ENCODE measurements around the gene MROH7. TPM values are rescaled to one million over a fixed set of nuclear protein-coding genes. Genes with fewer than 3 reads are reported as not detected.

Gene MROH7
- total RNA-seq, 4 donors from 2014 or later: 0.42 to 1.3 (median 0.89) TPM

DNA sequence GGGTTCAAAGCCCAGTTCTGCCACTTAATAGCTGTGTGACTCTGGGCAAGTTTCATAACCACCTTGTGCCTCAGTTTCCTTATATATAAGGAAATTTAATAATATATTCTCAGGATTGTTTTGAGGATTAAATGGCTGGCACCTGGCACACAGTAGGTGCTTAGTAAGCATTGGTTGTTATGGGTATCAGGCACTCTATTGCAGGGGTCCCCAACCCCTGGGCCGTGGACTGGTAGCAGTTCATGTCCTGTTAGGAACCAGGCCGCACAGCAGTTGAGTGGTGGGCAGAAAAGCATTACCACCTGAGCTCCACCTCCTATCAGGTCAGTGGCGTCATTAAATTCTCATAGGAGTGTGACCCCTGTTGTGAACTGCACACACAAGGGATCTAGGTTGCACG lies 104.3 kb downstream of the MROH7 start:
- in situ Hi-C loops (cut with MboI; ENCODE audit: low sequenced_read_pairs in 4 of 4): no loop called here
- ATAC-seq (no peak), DNase-seq (no peak)
- Histone ChIP-seq H3K27me3 (no peaks in the 10 kb centered on the region), H3K4me3 (no peak overlapping the region), H3K9me3 (no peaks in the 10 kb centered on the region), H3K27ac (no peak overlapping the region), H3K4me1 (no peaks in the 10 kb centered on the region), H3K36me3 (peaks cover 0 to 29% of the 10 kb centered on the region in 2 donors)
- intact Hi-C loops (cut with DNase I; ENCODE audit: low total_unique reads): no loop called here
- TF ChIP-seq POLR2A (IDR thresholded peaks at IDR 0.05) (no peak), CTCF (IDR thresholded peaks at IDR 0.05 in 4 of 5, conservative IDR thresholded peaks at IDR 0.05 in 1 of 5) (no peak)

DNA sequence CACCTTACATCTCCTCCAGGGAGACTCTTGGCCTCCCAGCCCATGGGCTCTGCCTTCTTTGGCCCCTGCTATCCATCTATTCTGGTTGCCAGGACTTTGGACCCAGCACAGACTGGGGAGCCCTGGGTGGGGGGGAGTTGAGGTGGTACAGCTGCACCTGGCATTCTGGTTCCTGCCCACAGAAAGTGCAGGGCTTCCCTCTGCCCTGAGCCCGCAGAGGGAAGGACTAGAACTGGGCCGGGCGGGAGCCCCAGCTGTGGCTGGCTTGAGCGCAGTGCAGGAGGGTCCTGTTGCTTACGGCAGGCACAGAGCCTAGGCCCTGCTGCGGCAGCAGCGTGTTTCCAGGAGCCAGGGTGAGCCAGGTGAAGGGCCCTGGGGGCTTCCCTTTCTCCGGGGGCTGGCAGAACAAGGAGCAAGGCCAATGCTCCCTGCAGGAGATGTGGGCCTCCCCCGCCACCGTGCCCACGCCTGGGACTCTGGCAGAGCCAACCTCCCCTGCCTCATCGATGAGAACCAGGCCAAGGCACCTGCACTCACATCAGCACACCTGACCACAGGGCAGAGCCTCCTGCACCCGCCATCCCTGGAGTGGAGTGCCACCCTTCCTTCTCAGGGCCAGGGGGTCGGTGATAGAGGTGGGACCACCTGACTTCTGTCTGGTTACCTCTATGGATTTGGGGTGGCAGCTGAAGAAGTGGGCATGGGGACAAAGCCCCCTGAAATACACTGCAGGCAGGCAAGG lies 106.7 kb downstream of the MROH7 start:
- H3K36me3 ChIP-seq: peaks cover 0 to 5% of the 10 kb centered on the region in 2 donors
- in situ Hi-C loops (cut with MboI; ENCODE audit: low sequenced_read_pairs in 4 of 4): no loop called here
- no peaks in the 10 kb centered on the region for H3K9me3 ChIP-seq
- no peak overlapping the region for H3K27ac ChIP-seq
- DNase-seq (no peak), ATAC-seq (no peak)
- TF ChIP-seq CTCF (IDR thresholded peaks at IDR 0.05 in 4 of 5, conservative IDR thresholded peaks at IDR 0.05 in 1 of 5) (no peak), POLR2A (IDR thresholded peaks at IDR 0.05) (no peak)
- no peaks in the 10 kb centered on the region for H3K27me3 ChIP-seq
- intact Hi-C loops (cut with DNase I; ENCODE audit: low total_unique reads): no loop called here
- no peaks in the 10 kb centered on the region for H3K4me1 ChIP-seq
- H3K4me3 ChIP-seq: no peak overlapping the region

DNA sequence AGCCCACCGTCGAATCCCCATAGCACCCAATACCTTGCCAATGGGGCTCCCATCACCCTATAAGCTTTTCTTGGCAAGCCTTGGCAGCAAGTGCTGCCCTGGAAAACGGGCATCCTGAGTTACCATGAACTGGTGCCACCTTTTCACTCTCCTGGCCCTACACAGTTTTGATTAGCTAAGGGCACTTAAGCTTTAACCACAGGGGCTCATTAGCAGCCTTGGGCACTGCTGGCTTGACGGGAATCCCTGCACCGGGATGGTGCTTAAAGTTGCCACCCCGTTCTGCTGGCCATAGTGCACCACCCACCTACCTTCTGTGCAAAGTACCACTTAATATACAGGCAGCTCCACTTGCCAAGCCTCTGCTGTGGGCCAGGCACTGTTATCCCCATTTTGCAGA lies 109.0 kb downstream of the MROH7 start:
- Histone ChIP-seq H3K4me3 (no peak overlapping the region), H3K9me3 (no peaks in the 10 kb centered on the region), H3K27me3 (no peaks in the 10 kb centered on the region), H3K4me1 (peaks cover 0 to 4% of the 10 kb centered on the region in 2 donors), H3K27ac (no peak overlapping the region), H3K36me3 (peaks cover 0 to under 1% of the 10 kb centered on the region in 2 donors)
- TF ChIP-seq POLR2A (IDR thresholded peaks at IDR 0.05) (no peak), CTCF (IDR thresholded peaks at IDR 0.05 in 4 of 5, conservative IDR thresholded peaks at IDR 0.05 in 1 of 5) (no peak)
- ATAC-seq (no peak), DNase-seq (no peak)
- in situ Hi-C loops (cut with MboI; ENCODE audit: low sequenced_read_pairs in 4 of 4) (loop anchor here in 1 of 4 donors (25.0 kb wide), 2 partner anchors 688 to 888 kb away; partner anchors contain the start of genes TCEANC2 and TMEM59), intact Hi-C loops (cut with DNase I; ENCODE audit: low total_unique reads) (no loop called here)

DNA sequence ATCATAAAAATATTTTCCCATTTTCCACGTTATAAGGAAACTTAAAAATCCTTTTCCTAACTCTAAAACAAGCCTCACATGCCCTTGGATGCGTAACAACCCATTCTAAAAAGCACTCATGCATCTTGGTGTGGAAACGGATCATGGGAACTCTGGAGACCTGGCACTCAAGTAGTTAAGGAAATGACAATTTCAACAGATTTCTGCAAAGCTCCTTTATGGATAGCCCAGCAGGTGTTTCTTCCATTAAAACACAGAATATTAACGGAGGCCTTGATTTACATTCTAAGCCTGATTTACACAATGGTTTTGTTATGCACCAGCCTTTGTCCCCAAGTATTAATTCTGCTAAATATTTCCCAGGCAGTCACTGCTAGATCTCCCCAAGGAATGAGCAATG lies 109.8 kb downstream of the MROH7 start:
- in situ Hi-C loops (cut with MboI; ENCODE audit: low sequenced_read_pairs in 4 of 4): loop anchor here in 1 of 4 donors (25.0 kb wide), 2 partner anchors 689 to 889 kb away; partner anchors contain the start of genes TCEANC2 and TMEM59
- Histone ChIP-seq H3K4me3 (no peak overlapping the region), H3K27ac (no peak overlapping the region), H3K27me3 (no peaks in the 10 kb centered on the region), H3K36me3 (peaks cover 0 to 9% of the 10 kb centered on the region in 2 donors), H3K9me3 (no peaks in the 10 kb centered on the region), H3K4me1 (peaks cover 0 to 6% of the 10 kb centered on the region in 2 donors)
- intact Hi-C loops (cut with DNase I; ENCODE audit: low total_unique reads): no loop called here
- TF ChIP-seq CTCF (IDR thresholded peaks at IDR 0.05 in 4 of 5, conservative IDR thresholded peaks at IDR 0.05 in 1 of 5) (no peak), POLR2A (IDR thresholded peaks at IDR 0.05) (no peak)
- ATAC-seq: no peak
- DNase-seq: no peak

Data from gastrocnemius medialis (tissue), 4 donors.